ENCODE results near the gene AGAP1. TPM values are rescaled to one million over a fixed set of nuclear protein-coding genes. Genes with fewer than 3 reads are reported as not detected.

Gene AGAP1
- total RNA-seq, 1 experiment from 2014 or later: 25.8 TPM

DNA sequence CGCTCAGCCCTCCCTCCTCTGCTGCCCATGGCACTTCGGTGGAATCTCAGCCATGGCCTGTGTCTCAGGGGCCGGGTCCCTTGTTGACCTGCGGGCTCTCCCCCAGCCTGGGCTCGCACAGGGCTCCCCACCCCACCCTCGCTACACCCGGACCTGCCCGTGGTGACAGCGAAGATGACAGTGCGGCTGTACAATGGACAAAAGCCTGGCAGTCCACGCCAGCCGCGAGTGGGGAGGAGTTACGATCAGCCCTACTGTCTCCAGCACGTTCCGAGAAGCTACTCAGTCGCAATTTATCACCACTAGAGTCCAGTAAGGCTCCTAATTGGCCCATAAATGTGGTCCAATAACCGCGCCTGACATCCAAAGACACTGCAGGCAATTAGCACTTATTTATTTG lies 642.7 kb downstream of the AGAP1 start:
- TF ChIP-seq, protein P1, sequence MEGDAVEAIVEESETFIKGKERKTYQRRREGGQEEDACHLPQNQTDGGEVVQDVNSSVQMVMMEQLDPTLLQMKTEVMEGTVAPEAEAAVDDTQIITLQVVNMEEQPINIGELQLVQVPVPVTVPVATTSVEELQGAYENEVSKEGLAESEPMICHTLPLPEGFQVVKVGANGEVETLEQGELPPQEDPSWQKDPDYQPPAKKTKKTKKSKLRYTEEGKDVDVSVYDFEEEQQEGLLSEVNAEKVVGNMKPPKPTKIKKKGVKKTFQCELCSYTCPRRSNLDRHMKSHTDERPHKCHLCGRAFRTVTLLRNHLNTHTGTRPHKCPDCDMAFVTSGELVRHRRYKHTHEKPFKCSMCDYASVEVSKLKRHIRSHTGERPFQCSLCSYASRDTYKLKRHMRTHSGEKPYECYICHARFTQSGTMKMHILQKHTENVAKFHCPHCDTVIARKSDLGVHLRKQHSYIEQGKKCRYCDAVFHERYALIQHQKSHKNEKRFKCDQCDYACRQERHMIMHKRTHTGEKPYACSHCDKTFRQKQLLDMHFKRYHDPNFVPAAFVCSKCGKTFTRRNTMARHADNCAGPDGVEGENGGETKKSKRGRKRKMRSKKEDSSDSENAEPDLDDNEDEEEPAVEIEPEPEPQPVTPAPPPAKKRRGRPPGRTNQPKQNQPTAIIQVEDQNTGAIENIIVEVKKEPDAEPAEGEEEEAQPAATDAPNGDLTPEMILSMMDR (conservative IDR thresholded peaks at IDR 0.05): no peak

More for the DNA sequence above, 642.7 kb downstream of the AGAP1 start:
- Histone ChIP-seq H4K20me1 (ENCODE audit: control insufficient read depth, insufficient read depth, insufficient read length) (no peaks in the 10 kb centered on the region), H3K4ac (ENCODE audit: low read depth, low read length) (no peak overlapping the region), H4K91ac (ENCODE audit: insufficient read length, low read depth, low read length) (no peak overlapping the region), H2BK12ac (ENCODE audit: insufficient read length, low read depth, low read length) (no peak overlapping the region), H2BK20ac (ENCODE audit: low read depth, low read length, poor library complexity, severe bottlenecking) (no peak overlapping the region), H2BK15ac (ENCODE audit: low read depth, low read length) (no peak overlapping the region), H3K27ac (ENCODE audit: insufficient read length, low read depth, low read length) (no peak overlapping the region), H2BK5ac (ENCODE audit: insufficient read length, low read length) (no peak overlapping the region), H3K23me2 (ENCODE audit: insufficient read length, low read depth, low read length, poor library complexity, severe bottlenecking) (no peaks in the 10 kb centered on the region), H3K4me1 (ENCODE audit: insufficient read depth, low read length) (0 out of 2 replicates have a peak, but pooled peaks cover 1% of the 10 kb centered on the region), H3K23ac (ENCODE audit: insufficient read length, low read depth, low read length) (no peak overlapping the region), H4K5ac (ENCODE audit: insufficient read length, low read depth, low read length) (no peak overlapping the region), H4K8ac (replicated peaks; ENCODE audit: insufficient read length, low read depth, low read length) (no peak overlapping the region), H3K27me3 (ENCODE audit: insufficient read depth, low read length) (no peaks in the 10 kb centered on the region), H3K4me2 (ENCODE audit: insufficient read depth, insufficient read length, low read length) (no peak overlapping the region), H3K14ac (ENCODE audit: insufficient read depth, low read length) (no peak overlapping the region), H3K79me1 (ENCODE audit: insufficient read depth, low read depth, low read length, poor library complexity, severe bottlenecking) (no peaks in the 10 kb centered on the region), H3K9ac (ENCODE audit: extremely low read depth, insufficient read length, low read length) (no peak overlapping the region), H3K18ac (ENCODE audit: insufficient read length, low read depth, low read length) (no peak overlapping the region), H2AFZ (ENCODE audit: low read length) (no peak overlapping the region), H3K56ac (ENCODE audit: insufficient read length, low read depth, low read length) (no peak overlapping the region), H2BK120ac (ENCODE audit: low read depth, low read length, poor library complexity, severe bottlenecking) (no peak overlapping the region), H3K79me2 (ENCODE audit: insufficient read depth, low read length) (no peaks in the 10 kb centered on the region), H3T11ph (ENCODE audit: low read length) (no peak overlapping the region), H3K9me3 (ENCODE audit: control insufficient read depth, low read depth, low read length) (no peaks in the 10 kb centered on the region), H2AK5ac (ENCODE audit: insufficient read length, low read length) (no peak overlapping the region)
- peaks cover 14% of the 10 kb centered on the region for H3K27me3 Mint-ChIP-seq (ENCODE audit: low read depth)
- H3K4me3 Mint-ChIP-seq: no peak overlapping the region
- H3K36me3 Mint-ChIP-seq (ENCODE audit: insufficient read depth in 1 of 3, low read depth in 3 of 3): peaks cover 0 to 3% (median 0%) of the 10 kb centered on the region in 3 experiments; a peak in 1 of 7 replicates
- DNase-seq: no peak
- no peaks in the 10 kb centered on the region for H3K9me3 Mint-ChIP-seq
- WGBS (ENCODE audit: extremely low coverage, insufficient read length, low lambda C conversion rate): no CpG with 5 or more reads among the region's 19 CpGs
- no peak overlapping the region for H3K27ac Mint-ChIP-seq
- H3K4me1 Mint-ChIP-seq: peaks cover 8 to 12% of the 10 kb centered on the region in 2 experiments; a peak in 3 of 4 replicates

All from H9 (cell line).